Ascending aorta (tissue), 2 donors: ENCODE measurements around the gene PARP14. TPM values are rescaled to one million over a fixed set of nuclear protein-coding genes. Genes with fewer than 3 reads are reported as not detected.

ENCODE experiments used
- DNase-seq, 2 donors: peaks; one replicate each; pipeline ENCODE4 v3.0.0-alpha.2; 2019; ENCODE audit warnings: low spot score in 2 of 2
- H3K27ac ChIP-seq, 2 donors: fragments of 200-600 bp; sonication (generic); one replicate each; pipeline ENCODE4 v1.5.1; 2016 to 2017; ENCODE audit warnings: mild to moderate bottlenecking in 1 of 2
- H3K27me3 ChIP-seq: fragments of 200-600 bp; sonication (generic); one replicate; pipeline ENCODE4 v1.5.1; 2017
- H3K36me3 ChIP-seq, 2 donors: fragments of 200-600 bp; sonication (generic); one replicate each; pipeline ENCODE4 v1.5.1; 2016
- H3K4me1 ChIP-seq, 2 donors: fragments of 200-600 bp; sonication (generic); one replicate each; pipeline ENCODE4 v1.5.1; 2016 to 2017; ENCODE audit warnings: mild to moderate bottlenecking in 1 of 2
- H3K4me3 ChIP-seq, 2 donors: fragments of 200-600 bp; sonication (generic); one replicate each; pipeline ENCODE4 v1.5.1; 2016 to 2017; ENCODE audit warnings: mild to moderate bottlenecking in 1 of 2
- H3K9me3 ChIP-seq, 2 donors: fragments of 200-600 bp; sonication (generic); one replicate each; pipeline ENCODE4 v1.5.1; 2016
- CTCF ChIP-seq, 3 experiments: fragments of 200-600 bp in 2 of 3; fragments of 450-650 bp in 1 of 3; sonication (generic) in 2 of 3; IDR thresholded peaks; one replicate each; pipeline ENCODE4 v1.5.1; 2016 to 2019; ENCODE audit warnings: antibody characterized with exemption in 3 of 3, mild to moderate bottlenecking in 1 of 3, moderate library complexity in 1 of 3
- intact Hi-C: fragments of 100-400 bp; cut with DNase I; formaldehyde crosslinking; loops from one replicate; pipeline ENCODE4 v1.15.1; 2023
- total RNA-seq: library from RNA; depleted of rRNA; stranded (reverse); fragments of >200 nt; gene quantifications from one replicate; pipeline ENCODE4 v1.1.0, GENCODE V29; 2016

The PARP14 gene
- total RNA-seq, 1 donor from 2014 or later = 58.8 TPM

GRCh38 chr3:122688996-122689395 lies 8.4 kb downstream of the PARP14 start:
- Histone ChIP-seq H3K4me3 (no peak overlapping the region), H3K27ac (no peak overlapping the region), H3K27me3 (no peaks in the 10 kb centered on the region), H3K4me1 (no peaks in the 10 kb centered on the region), H3K36me3 (peaks cover 32 to 50% of the 10 kb centered on the region in 2 donors), H3K9me3 (no peaks in the 10 kb centered on the region)
- no peak for DNase-seq
- no peak for TF ChIP-seq CTCF (IDR thresholded peaks at IDR 0.05)
- intact Hi-C loops = no loop called here

- Histone ChIP-seq H3K4me3 (no peak overlapping the region), H3K4me1 (no peaks in the 10 kb centered on the region), H3K9me3 (no peaks in the 10 kb centered on the region), H3K36me3 (peaks cover 32 to 54% of the 10 kb centered on the region in 2 donors), H3K27ac (no peak overlapping the region), H3K27me3 (no peaks in the 10 kb centered on the region)
- DNase-seq = no peak
- intact Hi-C loops = no loop called here
- TF ChIP-seq CTCF (IDR thresholded peaks at IDR 0.05) = no peak
These were observed 8.9 kb downstream of the PARP14 start for GRCh38 chr3:122689587-122689986.

GRCh38 chr3:122690096-122690495 lies 9.5 kb downstream of the PARP14 start:
- H3K9me3 ChIP-seq = no peaks in the 10 kb centered on the region
- H3K27me3 ChIP-seq = no peaks in the 10 kb centered on the region
- no peak for TF ChIP-seq CTCF (IDR thresholded peaks at IDR 0.05)
- no peaks in the 10 kb centered on the region for H3K4me1 ChIP-seq
- peaks cover 32 to 58% of the 10 kb centered on the region in 2 donors for H3K36me3 ChIP-seq
- intact Hi-C loops = no loop called here
- DNase-seq = no peak
- no peak overlapping the region for H3K4me3 ChIP-seq
- H3K27ac ChIP-seq = no peak overlapping the region

GRCh38 chr3:122691195-122691594 lies 10.6 kb downstream of the PARP14 start:
- DNase-seq = no peak
- Histone ChIP-seq H3K4me3 (no peak overlapping the region), H3K36me3 (peaks cover 41 to 65% of the 10 kb centered on the region in 2 donors), H3K9me3 (no peaks in the 10 kb centered on the region), H3K27me3 (no peaks in the 10 kb centered on the region), H3K4me1 (no peaks in the 10 kb centered on the region), H3K27ac (no peak overlapping the region)
- no peak for TF ChIP-seq CTCF (IDR thresholded peaks at IDR 0.05)
- intact Hi-C loops = no loop called here

GRCh38 chr3:122692674-122693073 lies 12.0 kb downstream of the PARP14 start:
- peaks cover 52 to 76% of the 10 kb centered on the region in 2 donors for H3K36me3 ChIP-seq
- H3K27ac ChIP-seq = no peak overlapping the region
- no peak for TF ChIP-seq CTCF (IDR thresholded peaks at IDR 0.05)
- intact Hi-C loops = no loop called here
- H3K4me1 ChIP-seq = no peaks in the 10 kb centered on the region
- H3K27me3 ChIP-seq = no peaks in the 10 kb centered on the region
- H3K9me3 ChIP-seq = no peaks in the 10 kb centered on the region
- no peak for DNase-seq
- no peak overlapping the region for H3K4me3 ChIP-seq

- H3K27me3 ChIP-seq = no peaks in the 10 kb centered on the region
- H3K27ac ChIP-seq = no peak overlapping the region
- DNase-seq = no peak
- no peak for TF ChIP-seq CTCF (IDR thresholded peaks at IDR 0.05)
- H3K9me3 ChIP-seq = no peaks in the 10 kb centered on the region
- no peak overlapping the region for H3K4me3 ChIP-seq
- intact Hi-C loops = no loop called here
- H3K4me1 ChIP-seq = no peaks in the 10 kb centered on the region
- H3K36me3 ChIP-seq = peaks cover 58 to 92% of the 10 kb centered on the region in 2 donors
These were observed 14.3 kb downstream of the PARP14 start for GRCh38 chr3:122694966-122695365.
